ENCODE data around the gene TIAM1.

DNA sequence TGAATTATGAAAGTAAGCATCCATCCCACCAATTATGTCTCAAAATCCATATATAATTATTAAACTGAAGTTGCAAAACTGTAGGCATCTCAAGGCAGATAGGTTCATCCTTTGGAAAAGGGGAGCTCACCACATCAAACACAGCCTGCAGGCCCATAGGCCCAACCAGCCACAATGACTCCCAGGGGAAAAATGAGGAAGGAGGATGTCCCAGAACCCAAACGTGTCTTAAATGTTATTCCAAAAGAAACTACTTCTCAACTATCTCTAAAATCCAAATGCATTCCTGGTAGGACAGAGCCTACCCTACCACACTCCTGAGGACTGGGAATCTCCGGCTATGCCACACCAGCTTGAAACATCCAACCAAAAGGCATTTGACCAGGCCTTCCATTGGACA lies 12.8 kb downstream of the TIAM1 start:
- TF ChIP-seq, protein P1, sequence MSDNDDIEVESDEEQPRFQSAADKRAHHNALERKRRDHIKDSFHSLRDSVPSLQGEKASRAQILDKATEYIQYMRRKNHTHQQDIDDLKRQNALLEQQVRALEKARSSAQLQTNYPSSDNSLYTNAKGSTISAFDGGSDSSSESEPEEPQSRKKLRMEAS (IDR thresholded peaks at IDR 0.05; ENCODE audit: low read depth, low read length) = no peak
- no peak for TF ChIP-seq CTCF (IDR thresholded peaks at IDR 0.05; ENCODE audit: low read depth, low read length)
